DOHH2 (cell line): Measurements from ENCODE around the gene TMEM53.

Experiments
- H3F3A ChIP-seq: fragments of 200-600 bp; sonication (generic), shearing (Covaris generic); 2 replicates; pipeline ENCODE4 v1.6.0; 2016; ENCODE audit warnings: antibody characterized with exemption, mild to moderate bottlenecking; ENCODE audit not compliant: control insufficient read depth, insufficient read depth
- H3K27ac ChIP-seq: fragments of 200-600 bp; sonication (generic); 2 replicates; pipeline ENCODE4 v1.5.1; 2014; ENCODE audit warnings: low read depth, mild to moderate bottlenecking, low read length, moderate library complexity
- H3K27me3 ChIP-seq: fragments of 200-600 bp; sonication (generic); 2 replicates; pipeline ENCODE4 v1.6.1; 2014; ENCODE audit warnings: mild to moderate bottlenecking, low read length, mixed read lengths; ENCODE audit not compliant: control insufficient read depth
- H3K36me3 ChIP-seq: fragments of 200-600 bp; sonication (generic); 2 replicates; pipeline ENCODE4 v1.6.1; 2014; ENCODE audit warnings: mild to moderate bottlenecking, low read length, moderate library complexity, mixed read lengths; ENCODE audit not compliant: control insufficient read depth
- H3K4me1 ChIP-seq: fragments of 200-600 bp; sonication (generic); 2 replicates; pipeline ENCODE4 v1.6.1; 2014; ENCODE audit warnings: mild to moderate bottlenecking, low read length, mixed read lengths; ENCODE audit not compliant: control insufficient read depth
- H3K4me2 ChIP-seq: fragments of 200-600 bp; sonication (generic); 2 replicates; pipeline ENCODE4 v1.6.0; 2014; ENCODE audit warnings: mild to moderate bottlenecking, low read length, moderate library complexity
- H3K4me3 ChIP-seq: fragments of 200-600 bp; sonication (generic); 2 replicates; pipeline ENCODE4 v1.5.1; 2014; ENCODE audit warnings: mild to moderate bottlenecking, low read length, mixed read lengths
- H3K79me2 ChIP-seq: fragments of 200-600 bp; sonication (generic); 2 replicates; pipeline ENCODE4 v1.6.1; 2014; ENCODE audit warnings: mild to moderate bottlenecking, low read length, mixed read lengths; ENCODE audit not compliant: control insufficient read depth
- H3K9me2 ChIP-seq: fragments of 200-600 bp; sonication (generic); replicated peaks from 2 replicates; pipeline ENCODE4 v1.6.1; 2014; ENCODE audit warnings: mild to moderate bottlenecking, low read length, mixed read lengths; ENCODE audit not compliant: control insufficient read depth
- H3K9me3 ChIP-seq: fragments of 200-600 bp; sonication (generic); 2 replicates; pipeline ENCODE4 v1.6.1; 2014; ENCODE audit warnings: antibody characterized with exemption, low read length, mixed read lengths; ENCODE audit not compliant: control insufficient read depth, insufficient read depth
- H4K20me1 ChIP-seq: fragments of 200-600 bp; sonication (generic); 2 replicates; pipeline ENCODE4 v1.6.0; 2014; ENCODE audit warnings: low read depth, mild to moderate bottlenecking, antibody characterized with exemption, low read length, moderate library complexity; ENCODE audit not compliant: control insufficient read depth, insufficient read depth
- EZH2phosphoT487 ChIP-seq: fragments of 200-600 bp; sonication (generic); IDR thresholded peaks from 2 replicates; pipeline ENCODE4 v1.6.1; 2017; ENCODE audit warnings: borderline replicate concordance, mild to moderate bottlenecking, antibody characterized with exemption, low read length, moderate library complexity, mixed read lengths
- TF ChIP-seq, protein P1 (sequence below): fragments of 200-600 bp; sonication (generic); IDR thresholded peaks from one replicate; pipeline ENCODE4 v1.5.1; 2014; ENCODE audit warnings: antibody characterized with exemption, mild to moderate bottlenecking, low read depth, low read length; ENCODE audit not compliant: poor library complexity, severe bottlenecking

Gene TMEM53

DNA sequence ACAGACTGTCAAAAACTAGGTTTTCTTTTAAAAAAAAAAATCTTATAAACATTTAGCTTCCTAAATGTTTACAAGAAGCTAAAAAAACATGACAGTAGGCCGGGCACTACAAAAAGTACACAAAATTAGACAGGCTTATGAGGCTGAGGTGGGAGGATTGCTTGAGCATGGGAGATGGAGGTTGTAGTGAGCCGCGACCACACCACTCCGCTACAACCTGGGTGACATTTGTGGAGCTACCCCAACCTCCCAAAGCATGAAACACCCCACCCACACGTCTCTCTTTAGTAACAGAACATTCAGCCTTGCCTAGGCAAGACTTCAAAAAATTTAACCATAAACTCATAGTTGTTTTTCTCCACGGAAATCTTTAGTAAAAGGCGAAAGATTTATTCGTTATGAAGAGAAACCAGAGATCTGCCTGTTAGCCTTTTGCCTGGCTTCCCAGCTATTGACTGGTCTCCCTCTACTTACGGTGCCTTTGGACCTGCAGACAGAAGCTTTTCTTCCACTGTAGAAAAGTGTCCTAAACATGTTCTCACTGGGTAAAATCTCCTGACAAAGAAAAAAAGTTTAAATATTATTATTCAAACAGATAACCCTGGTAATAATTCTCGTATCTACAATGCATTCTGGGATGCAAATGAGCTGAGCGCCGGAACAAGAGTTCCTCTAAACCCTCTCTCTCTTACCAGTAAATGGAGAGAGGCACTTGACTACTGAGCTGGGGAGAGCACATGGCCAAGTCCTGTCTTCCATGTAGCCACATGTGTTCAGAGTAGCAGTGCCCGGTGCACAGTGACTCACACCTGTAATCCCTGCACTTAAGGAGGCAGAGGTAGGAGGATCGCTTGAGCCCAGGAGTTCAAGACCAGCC lies 47.4 kb upstream of the TMEM53 start:
- Histone ChIP-seq H3K9me2 (no peaks in the 10 kb centered on the region), H3K4me2 (peak overlapping the region; percentile 92), H3K27me3 (no peaks in the 10 kb centered on the region), H3K36me3 (no peaks in the 10 kb centered on the region), H3K79me2 (no peaks in the 10 kb centered on the region), H3K4me1 (peaks cover 62% of the 10 kb centered on the region), H3K27ac (peak overlapping the region; percentile 78), H3F3A (peaks cover 11% of the 10 kb centered on the region), H3K9me3 (no peaks in the 10 kb centered on the region), H3K4me3 (no peak overlapping the region; the same call in 1 of the 2 replicates), H4K20me1 (no peaks in the 10 kb centered on the region)
- TF ChIP-seq, protein P1, sequence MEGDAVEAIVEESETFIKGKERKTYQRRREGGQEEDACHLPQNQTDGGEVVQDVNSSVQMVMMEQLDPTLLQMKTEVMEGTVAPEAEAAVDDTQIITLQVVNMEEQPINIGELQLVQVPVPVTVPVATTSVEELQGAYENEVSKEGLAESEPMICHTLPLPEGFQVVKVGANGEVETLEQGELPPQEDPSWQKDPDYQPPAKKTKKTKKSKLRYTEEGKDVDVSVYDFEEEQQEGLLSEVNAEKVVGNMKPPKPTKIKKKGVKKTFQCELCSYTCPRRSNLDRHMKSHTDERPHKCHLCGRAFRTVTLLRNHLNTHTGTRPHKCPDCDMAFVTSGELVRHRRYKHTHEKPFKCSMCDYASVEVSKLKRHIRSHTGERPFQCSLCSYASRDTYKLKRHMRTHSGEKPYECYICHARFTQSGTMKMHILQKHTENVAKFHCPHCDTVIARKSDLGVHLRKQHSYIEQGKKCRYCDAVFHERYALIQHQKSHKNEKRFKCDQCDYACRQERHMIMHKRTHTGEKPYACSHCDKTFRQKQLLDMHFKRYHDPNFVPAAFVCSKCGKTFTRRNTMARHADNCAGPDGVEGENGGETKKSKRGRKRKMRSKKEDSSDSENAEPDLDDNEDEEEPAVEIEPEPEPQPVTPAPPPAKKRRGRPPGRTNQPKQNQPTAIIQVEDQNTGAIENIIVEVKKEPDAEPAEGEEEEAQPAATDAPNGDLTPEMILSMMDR = no peak
- no peak for TF ChIP-seq EZH2phosphoT487

DNA sequence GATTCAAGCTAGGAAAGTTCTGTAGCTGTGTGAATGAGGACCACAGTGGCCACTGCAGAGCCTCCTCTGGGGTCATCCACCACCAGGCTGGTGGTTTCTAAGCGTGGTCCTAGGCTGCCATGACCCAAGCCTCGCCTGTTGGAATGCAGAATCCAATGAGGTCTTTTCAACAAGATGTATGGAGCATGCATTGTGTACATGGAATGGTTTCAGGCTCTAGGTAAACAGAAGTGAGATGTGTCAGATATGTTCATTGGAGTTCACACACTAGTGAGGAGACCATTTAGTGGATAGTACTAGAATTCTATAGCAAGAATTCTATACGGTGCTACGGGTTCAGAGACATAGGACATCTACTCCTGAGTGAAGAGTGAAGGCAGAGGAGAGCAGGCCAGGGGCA lies 46.0 kb upstream of the TMEM53 start:
- no peaks in the 10 kb centered on the region for H3K9me2 ChIP-seq
- TF ChIP-seq EZH2phosphoT487 = no peak
- TF ChIP-seq, protein P1 = no peak
- no peaks in the 10 kb centered on the region for H3K27me3 ChIP-seq
- H3K4me2 ChIP-seq = peak overlapping the region; percentile 40; the same call in 1 of the 2 replicates
- H3K9me3 ChIP-seq = no peaks in the 10 kb centered on the region
- H3F3A ChIP-seq = peaks cover 11% of the 10 kb centered on the region
- peak overlapping the region; percentile 78; the same call in 1 of the 2 replicates for H3K27ac ChIP-seq
- H3K4me1 ChIP-seq = peaks cover 74% of the 10 kb centered on the region
- no peaks in the 10 kb centered on the region for H4K20me1 ChIP-seq
- no peaks in the 10 kb centered on the region for H3K36me3 ChIP-seq
- no peak overlapping the region for H3K4me3 ChIP-seq
- no peaks in the 10 kb centered on the region for H3K79me2 ChIP-seq

DNA sequence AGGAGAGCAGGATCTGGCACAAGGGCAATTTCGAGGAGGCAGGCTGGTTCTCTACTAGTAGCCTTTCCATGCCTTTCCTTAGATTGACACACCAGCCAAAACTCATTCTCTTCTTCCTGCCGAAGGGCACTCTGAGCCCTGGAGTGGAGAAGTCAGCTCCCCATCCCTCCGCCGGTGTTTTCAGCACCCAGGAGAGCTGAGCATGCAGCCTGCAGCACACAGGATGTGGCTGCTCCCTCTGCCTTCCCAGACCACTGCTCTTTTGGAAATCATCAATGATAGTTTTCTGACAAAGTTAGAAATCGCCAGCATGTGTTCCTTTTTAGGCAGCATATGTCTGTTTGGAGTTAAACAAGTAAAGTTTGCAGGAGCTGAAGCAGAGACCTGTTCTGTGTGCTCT lies 45.0 kb upstream of the TMEM53 start:
- Histone ChIP-seq H3K4me1 (peaks cover 83% of the 10 kb centered on the region), H3K9me2 (no peaks in the 10 kb centered on the region), H3K4me2 (no peak overlapping the region), H4K20me1 (no peaks in the 10 kb centered on the region), H3K27ac (no peak overlapping the region), H3K36me3 (no peaks in the 10 kb centered on the region), H3K79me2 (no peaks in the 10 kb centered on the region), H3K9me3 (no peaks in the 10 kb centered on the region), H3K27me3 (no peaks in the 10 kb centered on the region), H3F3A (peaks cover 17% of the 10 kb centered on the region), H3K4me3 (no peak overlapping the region)
- TF ChIP-seq EZH2phosphoT487 = no peak
- TF ChIP-seq, protein P1 = no peak
